BJ (cell line): ENCODE measurements around the gene PPP2R2D. TPM values are rescaled to one million over a fixed set of nuclear protein-coding genes. Genes with fewer than 3 reads are reported as not detected.

ENCODE experiments used
- CTCF ChIA-PET: fragments of 350-600 bp; formaldehyde crosslinking; extraction: SDS; loops from one replicate; lab custom pipeline; 2021; ENCODE audit warnings: antibody characterized with exemption, inconsistent platforms; lab: Yijun Ruan, JAX
- POLR2A ChIA-PET: fragments of 300-600 bp; sonication (Branson Sonifier 250); formaldehyde crosslinking; extraction: SDS; loops from one replicate; lab custom pipeline; 2021; ENCODE audit warnings: antibody characterized with exemption; lab: Charles Lee
- DNase-seq: peaks from one replicate; pipeline ENCODE4 v3.0.0-alpha.2; 2011; ENCODE audit warnings: low read depth
- H3K27me3 ChIP-seq: 2 replicates; pipeline ENCODE4 v1.6.0; 2011; ENCODE audit warnings: low read length; ENCODE audit not compliant: control insufficient read depth, insufficient read depth
- H3K36me3 ChIP-seq: 2 replicates; pipeline ENCODE4 v1.5.1; 2011; ENCODE audit warnings: low read length; ENCODE audit not compliant: control insufficient read depth, insufficient read depth
- H3K4me3 ChIP-seq: 2 replicates; pipeline ENCODE4 v1.5.1; 2011; ENCODE audit warnings: low read depth, mild to moderate bottlenecking, control low read depth, low read length
- polyA plus RNA-seq: library from polyadenylated mRNA; depleted of rRNA; stranded (reverse); fragments of >200 nt; gene quantifications from 2 replicates; pipeline ENCODE4 v1.2.3, GENCODE V29; 2011
- TF ChIP-seq, protein P1 (sequence below): IDR thresholded peaks from 2 replicates; pipeline ENCODE4 v1.5.1; 2011; ENCODE audit warnings: low read depth, mild to moderate bottlenecking, control low read depth, inconsistent platforms, low read length, moderate library complexity; ENCODE audit not compliant: insufficient read depth

The PPP2R2D gene
- polyA plus RNA-seq, 1 experiment, result 31.2 TPM

DNA sequence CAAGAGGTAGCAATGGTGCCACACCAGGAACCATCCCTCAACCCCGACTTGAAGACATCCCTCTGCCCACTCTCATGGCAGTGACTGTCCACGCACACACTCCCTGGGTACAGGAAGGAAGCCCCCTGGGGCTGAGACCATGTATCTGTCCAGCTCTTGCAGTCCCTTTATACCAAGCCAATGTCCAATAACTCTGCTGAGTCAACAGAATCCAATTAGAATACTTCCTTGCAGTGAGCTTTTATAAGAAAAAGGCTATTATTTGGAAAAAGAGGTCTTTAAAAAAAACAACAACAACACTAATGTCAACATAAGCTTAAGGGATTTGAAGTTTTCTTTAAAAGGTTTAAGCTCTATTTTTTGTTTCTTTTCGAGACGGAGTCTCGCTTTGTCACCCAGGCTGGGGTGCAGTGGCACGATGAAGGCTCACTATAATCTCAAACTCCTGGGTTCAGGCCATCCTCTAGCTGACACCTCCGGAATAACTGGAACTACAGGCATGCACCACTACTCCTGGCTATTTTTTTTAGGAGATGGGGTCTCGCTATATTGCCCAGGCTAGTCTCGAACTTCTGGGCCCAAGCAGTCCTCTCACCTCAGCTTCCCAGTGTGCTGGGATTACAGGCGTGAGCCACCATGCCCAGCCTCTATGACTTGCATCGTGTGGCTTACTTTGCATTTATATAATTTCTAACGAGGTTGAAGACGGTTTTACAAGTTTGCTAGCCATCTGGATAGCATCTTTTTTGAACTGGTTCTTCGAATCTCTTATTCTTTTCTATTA lies 73.4 kb downstream of the PPP2R2D start:
- TF ChIP-seq, protein P1, sequence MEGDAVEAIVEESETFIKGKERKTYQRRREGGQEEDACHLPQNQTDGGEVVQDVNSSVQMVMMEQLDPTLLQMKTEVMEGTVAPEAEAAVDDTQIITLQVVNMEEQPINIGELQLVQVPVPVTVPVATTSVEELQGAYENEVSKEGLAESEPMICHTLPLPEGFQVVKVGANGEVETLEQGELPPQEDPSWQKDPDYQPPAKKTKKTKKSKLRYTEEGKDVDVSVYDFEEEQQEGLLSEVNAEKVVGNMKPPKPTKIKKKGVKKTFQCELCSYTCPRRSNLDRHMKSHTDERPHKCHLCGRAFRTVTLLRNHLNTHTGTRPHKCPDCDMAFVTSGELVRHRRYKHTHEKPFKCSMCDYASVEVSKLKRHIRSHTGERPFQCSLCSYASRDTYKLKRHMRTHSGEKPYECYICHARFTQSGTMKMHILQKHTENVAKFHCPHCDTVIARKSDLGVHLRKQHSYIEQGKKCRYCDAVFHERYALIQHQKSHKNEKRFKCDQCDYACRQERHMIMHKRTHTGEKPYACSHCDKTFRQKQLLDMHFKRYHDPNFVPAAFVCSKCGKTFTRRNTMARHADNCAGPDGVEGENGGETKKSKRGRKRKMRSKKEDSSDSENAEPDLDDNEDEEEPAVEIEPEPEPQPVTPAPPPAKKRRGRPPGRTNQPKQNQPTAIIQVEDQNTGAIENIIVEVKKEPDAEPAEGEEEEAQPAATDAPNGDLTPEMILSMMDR, result no peak
- DNase-seq, result no peak
- no peaks in the 10 kb centered on the region for H3K27me3 ChIP-seq
- ChIA-PET POLR2A (no interaction called here), CTCF (no interaction called here)
- H3K36me3 ChIP-seq, result peaks cover 35% of the 10 kb centered on the region
- H3K4me3 ChIP-seq, result no peak overlapping the region

GRCh38 chr10:131975003-131975402 lies 74.2 kb downstream of the PPP2R2D start:
- ChIA-PET CTCF (interaction anchor here (1.1 kb wide), 1 partner anchor 89 kb away, joined by 3 read pairs; no protein-coding TSS in a partner anchor), POLR2A (no interaction called here)
- no peak for DNase-seq
- H3K36me3 ChIP-seq, result peaks cover 28% of the 10 kb centered on the region
- H3K4me3 ChIP-seq, result no peak overlapping the region
- TF ChIP-seq, protein P1, result no peak
- H3K27me3 ChIP-seq, result no peaks in the 10 kb centered on the region

DNA sequence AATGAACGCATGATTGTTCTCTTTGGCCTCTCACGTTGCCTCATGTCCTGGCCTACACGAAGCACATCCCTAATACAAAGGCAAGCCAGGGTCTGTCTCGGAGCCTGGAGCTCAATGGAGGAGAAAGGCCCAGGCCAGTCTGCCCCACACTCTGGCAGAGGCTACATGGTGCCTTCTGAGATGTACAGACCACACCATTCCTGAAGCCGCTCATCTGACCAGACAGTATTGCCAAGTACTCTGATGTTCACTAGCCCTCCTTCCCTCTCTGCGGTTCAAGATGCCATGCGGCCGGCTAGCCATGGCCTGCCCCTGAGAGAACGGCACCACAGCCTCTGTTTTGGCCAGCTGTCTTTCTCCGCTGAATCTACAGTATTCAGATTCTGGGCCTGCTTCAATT lies 75.0 kb downstream of the PPP2R2D start:
- Histone ChIP-seq H3K4me3 (no peak overlapping the region), H3K27me3 (no peaks in the 10 kb centered on the region), H3K36me3 (peaks cover 23% of the 10 kb centered on the region)
- POLR2A ChIA-PET, result no interaction called here
- CTCF ChIA-PET, result interaction anchor here (1.1 kb wide), 1 partner anchor 90 kb away, joined by 3 read pairs; no protein-coding TSS in a partner anchor
- TF ChIP-seq, protein P1, result no peak
- no peak for DNase-seq

DNA sequence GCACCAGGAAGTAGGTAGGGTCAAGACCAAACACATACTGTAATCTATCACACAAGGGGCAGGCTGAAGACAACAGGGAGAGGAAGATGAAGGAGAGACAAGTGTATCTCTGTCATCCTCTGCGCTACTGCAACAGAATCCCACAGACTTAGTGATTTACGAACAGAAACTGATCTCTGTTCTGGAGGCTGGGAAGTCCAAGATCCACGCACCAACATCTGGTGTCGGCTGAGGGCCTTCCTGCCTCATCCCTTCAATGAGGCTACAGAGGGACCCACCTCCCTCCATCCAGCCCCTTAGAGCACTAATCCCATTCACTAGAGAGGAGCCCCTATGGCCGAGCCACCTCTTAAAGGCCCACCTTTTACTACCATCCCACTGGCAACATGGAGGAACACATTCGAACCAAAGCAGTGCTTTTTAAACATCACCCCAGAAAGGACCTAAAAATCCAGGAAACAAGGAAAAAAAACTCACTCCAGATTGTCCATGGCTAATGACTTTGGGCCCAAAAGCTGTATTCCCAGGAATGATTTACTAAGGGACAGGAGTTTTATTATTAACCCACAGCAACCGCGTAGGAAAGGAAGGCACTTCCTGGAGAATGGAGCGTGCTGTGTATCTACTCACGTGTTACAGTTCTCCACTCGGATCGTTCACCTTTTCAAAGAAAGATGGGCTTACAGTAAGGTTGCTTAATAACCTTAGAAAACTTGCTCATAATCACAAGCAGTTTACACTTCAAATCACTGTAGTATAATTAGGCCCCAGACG lies 76.7 kb downstream of the PPP2R2D start:
- CTCF ChIA-PET, result no interaction called here
- H3K4me3 ChIP-seq, result no peak overlapping the region
- POLR2A ChIA-PET, result no interaction called here
- H3K27me3 ChIP-seq, result no peaks in the 10 kb centered on the region
- TF ChIP-seq, protein P1, result no peak
- no peak for DNase-seq
- H3K36me3 ChIP-seq, result peaks cover 15% of the 10 kb centered on the region

- no peaks in the 10 kb centered on the region for H3K27me3 ChIP-seq
- peaks cover 10% of the 10 kb centered on the region for H3K36me3 ChIP-seq
- H3K4me3 ChIP-seq, result no peak overlapping the region
- CTCF ChIA-PET, result interaction anchor here (1.1 kb wide), 1 partner anchor 11 kb away, joined by 3 read pairs; no protein-coding TSS in a partner anchor
- DNase-seq, result no peak
- POLR2A ChIA-PET, result no interaction called here
- TF ChIP-seq, protein P1, result no peak
These were observed 77.6 kb downstream of the PPP2R2D start for GRCh38 chr10:131978366-131978765.
